ENCODE results near the gene ZXDC.

DNA sequence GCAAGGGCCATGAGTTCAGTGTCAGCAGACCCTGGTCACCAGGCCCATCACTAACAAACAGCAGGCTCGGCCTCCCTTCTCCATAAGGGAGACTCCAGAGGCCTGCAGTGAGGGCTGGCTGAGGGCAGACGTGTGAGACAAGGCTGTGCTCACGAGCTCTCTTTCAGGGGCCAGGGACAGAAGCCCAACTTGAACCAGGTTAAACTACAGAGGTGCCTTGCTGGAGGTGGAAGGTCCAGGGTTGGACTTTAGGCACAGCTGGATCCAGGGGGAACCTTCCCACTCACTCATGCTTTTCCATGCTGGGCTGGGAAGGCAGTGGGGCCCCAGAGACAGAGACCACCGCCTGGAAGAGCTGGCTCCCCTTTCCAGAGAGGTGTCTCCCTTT lies 62.0 kb downstream of the ZXDC start:
- TF ChIP-seq KDM1A (IDR thresholded peaks at IDR 0.05) (no peak), MYNN (IDR thresholded peaks at IDR 0.05) (no peak), MYNN (CRISPR knock-in tag; IDR thresholded peaks at IDR 0.05) (no peak), ZNF384 (IDR thresholded peaks at IDR 0.05; ENCODE audit: low read depth, low read length) (no peak), EHMT2 (IDR thresholded peaks at IDR 0.05) (no peak), RBBP5 (IDR thresholded peaks at IDR 0.05; ENCODE audit: borderline replicate concordance, insufficient read depth, low read length, poor library complexity, severe bottlenecking) (no peak), CBX8 (IDR thresholded peaks at IDR 0.05; ENCODE audit: borderline replicate concordance, extremely low read depth, low read depth, low read length, poor library complexity, severe bottlenecking) (no peak), ZNF253 (CRISPR knock-in tag; conservative IDR thresholded peaks at IDR 0.05) (no peak), BACH1 (tag; IDR thresholded peaks at IDR 0.05) (no peak), RBM22 (IDR thresholded peaks at IDR 0.05; ENCODE audit: low read depth, low read length, poor library complexity, severe bottlenecking) (no peak), HIVEP1 (CRISPR knock-in tag; IDR thresholded peaks at IDR 0.05) (no peak), NRF1 (conservative IDR thresholded peaks at IDR 0.05 in 1 of 2, IDR thresholded peaks at IDR 0.05 in 1 of 2) (no peak), TOE1 (IDR thresholded peaks at IDR 0.05; ENCODE audit: borderline replicate concordance) (no peak), TOE1 (CRISPR knock-in tag; IDR thresholded peaks at IDR 0.05; ENCODE audit: borderline replicate concordance, low read depth) (no peak)
- TF ChIP-seq, protein P1, sequence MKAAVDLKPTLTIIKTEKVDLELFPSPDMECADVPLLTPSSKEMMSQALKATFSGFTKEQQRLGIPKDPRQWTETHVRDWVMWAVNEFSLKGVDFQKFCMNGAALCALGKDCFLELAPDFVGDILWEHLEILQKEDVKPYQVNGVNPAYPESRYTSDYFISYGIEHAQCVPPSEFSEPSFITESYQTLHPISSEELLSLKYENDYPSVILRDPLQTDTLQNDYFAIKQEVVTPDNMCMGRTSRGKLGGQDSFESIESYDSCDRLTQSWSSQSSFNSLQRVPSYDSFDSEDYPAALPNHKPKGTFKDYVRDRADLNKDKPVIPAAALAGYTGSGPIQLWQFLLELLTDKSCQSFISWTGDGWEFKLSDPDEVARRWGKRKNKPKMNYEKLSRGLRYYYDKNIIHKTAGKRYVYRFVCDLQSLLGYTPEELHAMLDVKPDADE (conservative IDR thresholded peaks at IDR 0.05; ENCODE audit: control insufficient read depth, low read depth, low read length), result no peak
- TF ChIP-seq, protein P2, sequence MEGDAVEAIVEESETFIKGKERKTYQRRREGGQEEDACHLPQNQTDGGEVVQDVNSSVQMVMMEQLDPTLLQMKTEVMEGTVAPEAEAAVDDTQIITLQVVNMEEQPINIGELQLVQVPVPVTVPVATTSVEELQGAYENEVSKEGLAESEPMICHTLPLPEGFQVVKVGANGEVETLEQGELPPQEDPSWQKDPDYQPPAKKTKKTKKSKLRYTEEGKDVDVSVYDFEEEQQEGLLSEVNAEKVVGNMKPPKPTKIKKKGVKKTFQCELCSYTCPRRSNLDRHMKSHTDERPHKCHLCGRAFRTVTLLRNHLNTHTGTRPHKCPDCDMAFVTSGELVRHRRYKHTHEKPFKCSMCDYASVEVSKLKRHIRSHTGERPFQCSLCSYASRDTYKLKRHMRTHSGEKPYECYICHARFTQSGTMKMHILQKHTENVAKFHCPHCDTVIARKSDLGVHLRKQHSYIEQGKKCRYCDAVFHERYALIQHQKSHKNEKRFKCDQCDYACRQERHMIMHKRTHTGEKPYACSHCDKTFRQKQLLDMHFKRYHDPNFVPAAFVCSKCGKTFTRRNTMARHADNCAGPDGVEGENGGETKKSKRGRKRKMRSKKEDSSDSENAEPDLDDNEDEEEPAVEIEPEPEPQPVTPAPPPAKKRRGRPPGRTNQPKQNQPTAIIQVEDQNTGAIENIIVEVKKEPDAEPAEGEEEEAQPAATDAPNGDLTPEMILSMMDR (IDR thresholded peaks at IDR 0.05 in 2 of 3, conservative IDR thresholded peaks at IDR 0.05 in 1 of 3; ENCODE audit: insufficient read depth in 2 of 3, low read depth in 1 of 3, low read length in 3 of 3), result no peak
